ENCODE data around the gene CETP. TPM values are rescaled to one million over a fixed set of nuclear protein-coding genes. Genes with fewer than 3 reads are reported as not detected.

CETP gene
- total and polyA plus RNA-seq, 2 donors (not counting 1 experiment from before 2014, with no cell fraction given): 0.06 TPM; not detected in 1

- Histone ChIP-seq H3K4me1 (ENCODE audit: control insufficient read depth, extremely low read depth, insufficient read depth, low read length) (peaks cover 3% of the 10 kb centered on the region), H3K27ac (ENCODE audit: insufficient read depth, low read length) (no peak overlapping the region), H3K4me3 (replicated peaks in 1 of 4; ENCODE audit: control extremely low read depth in 1 of 4, insufficient read depth in 1 of 4, low read depth in 3 of 4, low read length in 4 of 4) (no peak overlapping the region), H4K20me1 (ENCODE audit: control insufficient read depth, extremely low read depth, insufficient read depth, low read length) (peaks cover 4% of the 10 kb centered on the region), H3K36me3 (ENCODE audit: control insufficient read depth, insufficient read depth, low read length) (no peaks in the 10 kb centered on the region), H3K9me3 (ENCODE audit: control insufficient read depth, insufficient read depth, low read depth, low read length) (no peaks in the 10 kb centered on the region), H3K4me2 (ENCODE audit: extremely low read depth, insufficient read depth, low read length) (no peak overlapping the region), H2AFZ (ENCODE audit: low read length) (peak overlapping the region; percentile 75), H3K27me3 (ENCODE audit: control insufficient read depth, insufficient read depth, low read length) (no peaks in the 10 kb centered on the region), H3K79me2 (ENCODE audit: control insufficient read depth, insufficient read depth, low read length) (peaks cover 34% of the 10 kb centered on the region), H3K9ac (ENCODE audit: insufficient read depth, low read length) (no peak overlapping the region)
- TF ChIP-seq CTCF (conservative IDR thresholded peaks at IDR 0.05 in 1 of 2, IDR thresholded peaks at IDR 0.05 in 1 of 2; ENCODE audit: low read depth in 1 of 2, low read length in 2 of 2) (no peak), EZH2 (IDR thresholded peaks at IDR 0.05; ENCODE audit: low read length, missing control alignments) (no peak)
- peak in 1 of 2 donors; percentile 90 for DNase-seq (ENCODE audit: low read depth in 2 of 2)
Measured at GRCh38 chr16:56930486-56931270, 31.1 kb upstream of the CETP start.

GRCh38 chr16:56931271-56931891 lies 30.4 kb upstream of the CETP start:
- peak overlapping the region; percentile 55 for H3K4me2 ChIP-seq (ENCODE audit: extremely low read depth, insufficient read depth, low read length)
- H3K36me3 ChIP-seq (ENCODE audit: control insufficient read depth, insufficient read depth, low read length): peaks cover 2% of the 10 kb centered on the region
- peak overlapping the region in 1 of 4 experiments; percentile 100 for H3K4me3 ChIP-seq (replicated peaks in 1 of 4; ENCODE audit: control extremely low read depth in 1 of 4, insufficient read depth in 1 of 4, low read depth in 3 of 4, low read length in 4 of 4)
- no peaks in the 10 kb centered on the region for H3K27me3 ChIP-seq (ENCODE audit: control insufficient read depth, insufficient read depth, low read length)
- H3K9me3 ChIP-seq (ENCODE audit: control insufficient read depth, insufficient read depth, low read depth, low read length): no peaks in the 10 kb centered on the region
- H2AFZ ChIP-seq (ENCODE audit: low read length): no peak overlapping the region
- peaks cover 3% of the 10 kb centered on the region for H3K4me1 ChIP-seq (ENCODE audit: control insufficient read depth, extremely low read depth, insufficient read depth, low read length)
- peak overlapping the region; percentile 9 for H3K9ac ChIP-seq (ENCODE audit: insufficient read depth, low read length)
- H3K27ac ChIP-seq (ENCODE audit: insufficient read depth, low read length): peak overlapping the region; percentile 90
- no peak for DNase-seq (ENCODE audit: low read depth in 2 of 2)
- TF ChIP-seq EZH2 (IDR thresholded peaks at IDR 0.05; ENCODE audit: low read length, missing control alignments): no peak
- TF ChIP-seq CTCF (conservative IDR thresholded peaks at IDR 0.05 in 1 of 2, IDR thresholded peaks at IDR 0.05 in 1 of 2; ENCODE audit: low read depth in 1 of 2, low read length in 2 of 2): no peak
- peaks cover 4% of the 10 kb centered on the region for H4K20me1 ChIP-seq (ENCODE audit: control insufficient read depth, extremely low read depth, insufficient read depth, low read length)
- peaks cover 39% of the 10 kb centered on the region for H3K79me2 ChIP-seq (ENCODE audit: control insufficient read depth, insufficient read depth, low read length)

- Histone ChIP-seq H3K79me2 (ENCODE audit: control insufficient read depth, insufficient read depth, low read length) (peaks cover 44% of the 10 kb centered on the region), H3K36me3 (ENCODE audit: control insufficient read depth, insufficient read depth, low read length) (peaks cover 7% of the 10 kb centered on the region), H3K4me3 (replicated peaks in 1 of 4; ENCODE audit: control extremely low read depth in 1 of 4, insufficient read depth in 1 of 4, low read depth in 3 of 4, low read length in 4 of 4) (peak within 1 kb of the TSS; percentile 80 to 100 (median 94)), H3K9ac (ENCODE audit: insufficient read depth, low read length) (peak within 1 kb of the TSS; percentile 98), H3K27me3 (ENCODE audit: control insufficient read depth, insufficient read depth, low read length) (no peaks in the 10 kb centered on the region), H3K9me3 (ENCODE audit: control insufficient read depth, insufficient read depth, low read depth, low read length) (no peaks in the 10 kb centered on the region), H3K4me1 (ENCODE audit: control insufficient read depth, extremely low read depth, insufficient read depth, low read length) (peaks cover 3% of the 10 kb centered on the region), H3K4me2 (ENCODE audit: extremely low read depth, insufficient read depth, low read length) (peak within 1 kb of the TSS; percentile 81), H2AFZ (ENCODE audit: low read length) (no peak within 1 kb of the TSS), H3K27ac (ENCODE audit: insufficient read depth, low read length) (peak within 1 kb of the TSS; percentile 90), H4K20me1 (ENCODE audit: control insufficient read depth, extremely low read depth, insufficient read depth, low read length) (peaks cover 4% of the 10 kb centered on the region)
- TF ChIP-seq CTCF (conservative IDR thresholded peaks at IDR 0.05 in 1 of 2, IDR thresholded peaks at IDR 0.05 in 1 of 2; ENCODE audit: low read depth in 1 of 2, low read length in 2 of 2) (peak in 1 of 2 donors; percentile 12), EZH2 (IDR thresholded peaks at IDR 0.05; ENCODE audit: low read length, missing control alignments) (no peak)
- peak; percentile 95 to 98 for DNase-seq (ENCODE audit: low read depth in 2 of 2)
Measured at GRCh38 chr16:56931892-56932720, 29.6 kb upstream of the CETP start, which contains the start of gene HERPUD1. TSS of gene HERPUD1 (plus strand) at chr16:56932142. CDS start at chr16:56932245, 103 bp downstream.

Measured in fibroblast of lung (primary cell).